Caco-2 (cell line): Measurements from ENCODE around the gene ASTN1. TPM values are rescaled to one million over a fixed set of nuclear protein-coding genes. Genes with fewer than 3 reads are reported as not detected.

ENCODE experiments used
- BruUV-seq: library from RNA; stranded (reverse); fragments of 400-500 nt; replicated peaks from 2 replicates; lab custom pipeline; 2021; lab: Mats Ljungman, UMichigan
- CTCF ChIA-PET: fragments of 300-600 bp; sonication (Branson Sonifier 250); formaldehyde crosslinking; loops from one replicate; lab custom pipeline; 2022; ENCODE audit warnings: antibody characterized with exemption; lab: Charles Lee
- POLR2A ChIA-PET: fragments of 300-600 bp; sonication (Branson Sonifier 250); formaldehyde crosslinking; loops from one replicate; lab custom pipeline; 2022; ENCODE audit warnings: antibody characterized with exemption; lab: Charles Lee
- DNase-seq, 2 experiments: peaks; one replicate each; pipeline versions ENCODE4 v3.0.0 to v3.0.0-alpha.2; 2020 to 2022
- H3K27me3 ChIP-seq: replicated peaks from 2 replicates; pipeline ENCODE4 v1.6.0; 2011; ENCODE audit warnings: low read length; ENCODE audit not compliant: control insufficient read depth, insufficient read depth
- H3K36me3 ChIP-seq: 2 replicates; pipeline ENCODE4 v1.5.1; 2011; ENCODE audit warnings: low read length; ENCODE audit not compliant: control insufficient read depth, insufficient read depth
- H3K4me1 ChIP-seq: fragments of 250-450 bp; sonication (Bioruptor Pico); 2 replicates; pipeline ENCODE4 v1.5.1; 2020; ENCODE audit warnings: mild to moderate bottlenecking
- H3K4me3 ChIP-seq: 2 replicates; pipeline ENCODE4 v1.5.1; 2011; ENCODE audit warnings: low read depth, mild to moderate bottlenecking, control low read depth, low read length
- H3K9me3 ChIP-seq: fragments of 250-450 bp; sonication (Bioruptor Pico); 2 replicates; pipeline ENCODE4 v1.5.1; 2020; ENCODE audit warnings: mild to moderate bottlenecking, moderate library complexity
- H3K27ac Mint-ChIP-seq: one replicate; pipeline ENCODE4 v1.8.0; 2022; ENCODE audit warnings: mixed read lengths; ENCODE audit not compliant: unreplicated experiment
- H3K27me3 Mint-ChIP-seq: one replicate; pipeline ENCODE4 v1.8.0; 2022; ENCODE audit warnings: mixed read lengths; ENCODE audit not compliant: insufficient read depth, unreplicated experiment
- H3K36me3 Mint-ChIP-seq: one replicate; pipeline ENCODE4 v1.8.0; 2022; ENCODE audit warnings: mild to moderate bottlenecking, mixed read lengths; ENCODE audit not compliant: insufficient read depth, unreplicated experiment
- H3K4me1 Mint-ChIP-seq: one replicate; pipeline ENCODE4 v1.8.0; 2022; ENCODE audit warnings: low read depth, mixed read lengths; ENCODE audit not compliant: unreplicated experiment
- H3K4me3 Mint-ChIP-seq: one replicate; pipeline ENCODE4 v1.8.0; 2022; ENCODE audit warnings: mild to moderate bottlenecking, moderate library complexity, mixed read lengths; ENCODE audit not compliant: unreplicated experiment
- H3K9me3 Mint-ChIP-seq: one replicate; pipeline ENCODE4 v1.8.0; 2022; ENCODE audit warnings: mixed read lengths; ENCODE audit not compliant: unreplicated experiment
- CTCF ChIP-seq, 2 experiments: fragments of 200-600 bp in 1 of 2; IDR thresholded peaks; 1 replicate in 1 of 2; 2 replicates in 1 of 2; pipeline versions ENCODE4 v1.5.1 to v1.8.0; 2011 to 2022; ENCODE audit warnings: antibody characterized with exemption in 1 of 2, control low read depth in 1 of 2, inconsistent platforms in 1 of 2, low read depth in 1 of 2, low read length in 1 of 2, mild to moderate bottlenecking in 1 of 2, moderate library complexity in 1 of 2; ENCODE audit not compliant: insufficient read depth in 1 of 2, severe bottlenecking in 1 of 2, unreplicated experiment in 1 of 2
- intact Hi-C: fragments of 100-400 bp; cut with micrococcal nuclease; formaldehyde crosslinking; loops from one replicate; pipeline ENCODE4 v1.10.0; 2022; ENCODE audit not compliant: unreplicated experiment
- total RNA-seq: library from RNA; stranded (reverse); gene quantifications from 2 replicates; pipeline ENCODE4 v1.2.3, GENCODE V29; 2022

Gene ASTN1
- total RNA-seq, 1 experiment from 2014 or later, result not detected

GRCh38 chr1:177209357-177209756, 44.8 kb upstream of the ASTN1 start:
- H3K4me1 ChIP-seq, result no peaks in the 10 kb centered on the region
- Mint-ChIP-seq H3K9me3 (no peaks in the 10 kb centered on the region), H3K27ac (no peak overlapping the region), H3K4me1 (no peaks in the 10 kb centered on the region), H3K4me3 (no peak overlapping the region), H3K27me3 (peaks cover 2% of the 10 kb centered on the region), H3K36me3 (no peaks in the 10 kb centered on the region)
- POLR2A ChIA-PET, result no interaction called here
- no peak for DNase-seq
- no peak for TF ChIP-seq CTCF (IDR thresholded peaks at IDR 0.05; ENCODE audit: insufficient read depth in 1 of 2, low read depth in 1 of 2, low read length in 1 of 2, severe bottlenecking in 1 of 2, unreplicated experiment in 1 of 2)
- H3K4me3 ChIP-seq, result no peak overlapping the region
- intact Hi-C loops, result no loop called here
- CTCF ChIA-PET, result no interaction called here
- H3K36me3 ChIP-seq, result no peaks in the 10 kb centered on the region
- H3K27me3 ChIP-seq, result no peaks in the 10 kb centered on the region; the same call in 1 of the 2 replicates
- no TSS peak for BruUV-seq
- no peaks in the 10 kb centered on the region for H3K9me3 ChIP-seq

GRCh38 chr1:177208920-177209319, 44.4 kb upstream of the ASTN1 start:
- intact Hi-C loops, result no loop called here
- Histone ChIP-seq H3K4me1 (no peaks in the 10 kb centered on the region), H3K4me3 (no peak overlapping the region), H3K27me3 (no peaks in the 10 kb centered on the region; the same call in 1 of the 2 replicates), H3K36me3 (no peaks in the 10 kb centered on the region), H3K9me3 (no peaks in the 10 kb centered on the region)
- POLR2A ChIA-PET, result no interaction called here
- TF ChIP-seq CTCF (IDR thresholded peaks at IDR 0.05; ENCODE audit: insufficient read depth in 1 of 2, low read depth in 1 of 2, low read length in 1 of 2, severe bottlenecking in 1 of 2, unreplicated experiment in 1 of 2), result no peak
- H3K27ac Mint-ChIP-seq, result no peak overlapping the region
- no peaks in the 10 kb centered on the region for H3K9me3 Mint-ChIP-seq
- no peaks in the 10 kb centered on the region for H3K4me1 Mint-ChIP-seq
- CTCF ChIA-PET, result no interaction called here
- H3K36me3 Mint-ChIP-seq, result no peaks in the 10 kb centered on the region
- no TSS peak for BruUV-seq
- DNase-seq, result no peak
- peaks cover 2% of the 10 kb centered on the region for H3K27me3 Mint-ChIP-seq
- no peak overlapping the region for H3K4me3 Mint-ChIP-seq

- H3K27ac Mint-ChIP-seq, result no peak overlapping the region
- Histone ChIP-seq H3K4me1 (no peaks in the 10 kb centered on the region), H3K36me3 (no peaks in the 10 kb centered on the region), H3K4me3 (no peak overlapping the region), H3K9me3 (no peaks in the 10 kb centered on the region), H3K27me3 (no peaks in the 10 kb centered on the region; the same call in 1 of the 2 replicates)
- H3K36me3 Mint-ChIP-seq, result no peaks in the 10 kb centered on the region
- no peak for DNase-seq
- H3K9me3 Mint-ChIP-seq, result no peaks in the 10 kb centered on the region
- H3K27me3 Mint-ChIP-seq, result peaks cover 2% of the 10 kb centered on the region
- BruUV-seq, result no TSS peak
- intact Hi-C loops, result no loop called here
- no peak for TF ChIP-seq CTCF (IDR thresholded peaks at IDR 0.05; ENCODE audit: insufficient read depth in 1 of 2, low read depth in 1 of 2, low read length in 1 of 2, severe bottlenecking in 1 of 2, unreplicated experiment in 1 of 2)
- ChIA-PET CTCF (no interaction called here), POLR2A (no interaction called here)
- no peaks in the 10 kb centered on the region for H3K4me1 Mint-ChIP-seq
- H3K4me3 Mint-ChIP-seq, result no peak overlapping the region
These were observed 42.4 kb upstream of the ASTN1 start for GRCh38 chr1:177206831-177207355.
